ENCODE data around the gene BORCS8.
A peak's percentile ranks its signal among the peaks of the same experiment; 100 is the strongest.
"Not testable (repeated sequence)": the region's sequence is repeated elsewhere in the genome, so short reads cannot be mapped to it uniquely, and the experiment has no call there.

BORCS8 gene

GRCh38 chr19:19148504-19148903, 43.4 kb downstream of the BORCS8 start:
- not testable (repeated sequence) for DNase-seq (ENCODE audit: low spot score)

DNA sequence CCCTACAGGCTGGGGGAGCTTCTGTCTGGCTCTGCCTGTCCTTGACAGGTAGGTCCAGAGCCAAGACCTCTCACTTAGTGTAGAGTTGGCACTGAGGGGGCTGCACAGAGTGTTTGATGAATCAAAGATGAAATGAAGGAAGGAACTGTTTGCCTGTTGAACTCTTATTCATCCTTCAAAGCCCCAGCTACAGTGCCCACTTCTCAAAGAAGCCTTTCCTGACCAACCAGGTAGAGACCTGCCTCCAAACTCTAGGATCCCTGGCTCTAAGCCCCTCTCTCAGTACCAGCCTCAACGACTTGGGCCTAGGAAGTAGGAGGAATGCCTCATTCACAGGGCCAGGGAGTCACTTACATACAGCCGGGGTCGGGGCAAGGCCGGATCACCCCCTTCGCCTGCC, 44.6 kb downstream of the BORCS8 start:
- DNase-seq (ENCODE audit: low spot score) = no peak

- no peak for DNase-seq (ENCODE audit: low spot score)
Observed at GRCh38 chr19:19146865-19147264, 45.1 kb downstream of the BORCS8 start.

DNA sequence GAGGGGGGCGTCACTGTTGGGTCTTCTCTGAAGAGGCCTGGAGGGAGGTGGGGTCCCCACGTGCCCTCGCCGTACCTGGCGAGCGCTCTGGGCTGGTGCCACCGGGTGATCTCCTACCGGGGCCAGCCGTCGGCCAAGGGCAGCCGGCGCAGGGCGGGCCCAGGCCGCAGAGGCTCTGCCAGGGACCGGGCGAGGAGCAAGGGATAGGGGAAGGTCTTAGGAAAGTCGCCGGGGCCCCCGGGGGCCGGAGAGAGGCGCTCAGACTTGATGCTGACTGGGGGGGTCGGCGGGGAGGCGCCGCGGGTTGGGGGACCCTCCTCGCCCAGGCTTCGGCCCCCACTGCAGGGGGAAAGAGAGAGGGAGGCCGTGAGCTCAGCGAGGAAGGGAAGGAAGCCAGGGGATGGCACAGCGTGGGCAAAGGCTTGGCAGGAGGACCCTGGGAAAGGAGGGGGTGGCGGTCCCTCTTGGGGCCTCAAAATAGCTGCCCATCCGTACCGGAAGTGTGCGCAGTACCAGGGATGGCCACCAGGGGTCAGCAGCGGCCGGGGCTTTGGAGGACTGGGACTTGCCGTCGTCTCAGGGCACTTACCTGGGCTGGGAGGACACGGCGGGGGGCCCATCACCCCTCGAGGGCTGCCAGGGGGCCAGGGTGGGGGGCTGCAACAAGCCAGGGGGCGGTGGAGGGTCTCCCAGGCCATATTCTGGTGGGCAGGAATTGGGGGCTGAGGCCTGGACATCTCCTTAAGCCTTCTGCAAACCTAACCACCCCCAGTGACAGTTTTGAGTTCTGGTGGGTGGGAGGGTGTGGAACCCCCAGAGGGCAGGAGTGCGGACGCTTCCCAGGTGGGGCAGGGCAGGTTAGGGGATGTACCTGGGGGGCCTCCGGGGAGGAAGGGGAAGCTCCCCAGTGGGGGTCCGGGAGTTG, 46.0 kb downstream of the BORCS8 start:
- peak; percentile 56 for DNase-seq (ENCODE audit: low spot score)

DNA sequence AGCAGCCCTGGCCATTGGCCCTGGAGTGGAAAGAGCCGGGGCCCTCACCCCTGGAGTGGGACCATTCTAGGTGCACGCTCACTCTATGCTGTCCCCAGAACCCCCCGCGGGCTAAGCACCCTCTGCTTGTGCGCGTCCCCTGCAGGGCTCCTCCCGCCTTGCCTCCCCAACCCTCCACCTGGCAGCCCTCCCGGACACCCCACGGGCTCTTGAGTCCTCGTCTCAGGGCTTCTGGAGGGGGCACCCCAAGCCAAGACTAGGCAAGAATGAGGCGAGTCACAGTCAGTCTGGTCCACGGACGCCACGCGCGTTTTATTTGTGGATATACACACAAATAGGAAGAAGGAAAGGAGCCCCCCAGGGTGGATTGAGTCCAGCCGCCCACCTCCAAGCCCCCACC, 46.7 kb downstream of the BORCS8 start:
- DNase-seq (ENCODE audit: low spot score) = no peak

DNA sequence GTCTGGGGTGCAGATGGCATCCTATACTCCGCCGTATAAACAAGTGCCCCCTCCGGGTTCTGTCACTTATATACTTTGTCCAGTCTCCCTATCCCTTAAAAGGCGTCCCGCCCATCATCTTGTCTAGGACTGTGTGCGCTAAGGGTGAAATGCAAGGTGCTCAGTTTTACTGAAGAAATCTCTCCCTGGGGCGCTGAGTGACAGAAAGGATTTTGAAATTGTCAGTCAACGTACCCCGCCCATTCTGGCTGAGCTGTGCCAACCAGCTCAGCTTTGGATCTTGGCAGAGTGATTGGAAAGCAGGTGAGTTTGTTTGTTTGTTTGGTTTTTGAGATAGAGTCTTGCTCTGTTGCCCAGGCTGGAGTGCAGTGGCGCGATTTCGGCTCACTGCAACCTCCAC, 49.6 kb downstream of the BORCS8 start:
- DNase-seq (ENCODE audit: low spot score) = no peak

GRCh38 chr19:19140476-19140875, 51.5 kb downstream of the BORCS8 start:
- DNase-seq (ENCODE audit: low spot score) = no peak

- no peak for DNase-seq (ENCODE audit: low spot score)
Observed at GRCh38 chr19:19139876-19140229, 52.1 kb downstream of the BORCS8 start.

- DNase-seq (ENCODE audit: low spot score) = peak; percentile 98
Observed at GRCh38 chr19:19138109-19138981, 53.6 kb downstream of the BORCS8 start, which contains the start of gene TMEM161A. Gene TMEM161A (minus strand): TSS chr19:19138478. CDS start chr19:19138428, 50 bp downstream.

GRCh38 chr19:19137556-19138108, 54.3 kb downstream of the BORCS8 start:
- DNase-seq (ENCODE audit: low spot score) = peak; percentile 34

DNA sequence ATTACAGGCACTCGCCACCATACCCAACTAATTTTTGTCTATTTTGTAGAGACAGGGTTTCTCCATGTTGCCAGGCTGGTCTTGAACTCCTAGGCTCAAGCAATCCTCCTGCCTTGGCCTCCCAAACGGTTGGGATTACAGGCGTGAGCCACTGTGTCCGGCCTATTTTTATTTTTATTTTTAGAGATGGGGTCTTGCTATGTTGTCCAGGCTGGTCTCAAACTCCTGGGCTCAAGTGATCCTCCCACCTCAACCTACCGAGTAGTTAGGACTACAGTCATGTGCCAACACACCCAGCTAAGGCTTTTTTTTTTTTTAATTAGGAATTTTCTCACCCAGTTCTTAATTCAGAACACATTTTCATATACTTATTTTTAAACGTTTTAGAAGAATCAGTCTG, 56.2 kb downstream of the BORCS8 start:
- not testable (repeated sequence) for DNase-seq (ENCODE audit: low spot score)

DNA sequence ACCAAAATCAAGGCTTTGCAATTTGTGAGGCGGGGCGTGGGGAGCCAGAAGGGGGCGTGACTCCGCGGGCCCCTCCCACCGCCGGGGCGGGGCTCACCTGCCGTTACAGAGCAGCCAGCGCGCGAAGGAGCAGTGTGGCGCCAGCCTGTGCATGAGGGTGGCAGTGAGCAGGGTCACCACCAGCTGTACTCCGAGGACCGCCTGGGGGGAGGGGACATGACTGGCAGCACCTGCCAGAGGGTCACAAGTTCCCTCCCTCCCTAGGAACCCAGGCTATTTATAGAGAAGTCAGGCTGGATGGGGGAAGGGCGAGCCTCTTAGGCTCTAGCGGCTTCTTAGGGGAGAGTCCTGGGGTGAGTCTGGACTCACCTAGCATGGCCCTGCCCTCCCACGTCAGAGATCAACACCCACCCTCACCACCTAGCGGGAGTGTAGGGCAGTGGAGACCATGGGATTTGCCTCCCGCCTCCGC, 57.2 kb downstream of the BORCS8 start:
- DNase-seq (ENCODE audit: low spot score) = no peak

DNA sequence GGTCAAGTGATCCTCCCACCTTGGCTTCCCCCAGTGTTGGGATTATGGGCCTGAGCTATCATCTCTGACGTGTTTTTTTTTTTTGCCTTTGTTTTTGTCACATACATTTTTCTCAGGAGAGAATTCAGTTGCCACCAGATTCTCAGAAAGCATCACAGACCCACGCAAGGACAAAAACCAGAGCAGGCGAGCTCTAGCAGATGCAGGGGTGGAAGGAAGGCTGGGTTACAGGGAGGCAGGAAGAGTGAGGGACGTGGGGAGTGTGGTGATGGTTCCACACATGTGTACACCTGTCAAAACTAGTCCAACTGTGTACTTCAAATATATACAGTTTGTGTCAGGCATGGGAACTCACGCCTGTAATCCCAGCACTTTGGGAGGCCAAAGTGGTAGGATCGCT, 58.0 kb downstream of the BORCS8 start:
- DNase-seq (ENCODE audit: low spot score) = no peak

DNA sequence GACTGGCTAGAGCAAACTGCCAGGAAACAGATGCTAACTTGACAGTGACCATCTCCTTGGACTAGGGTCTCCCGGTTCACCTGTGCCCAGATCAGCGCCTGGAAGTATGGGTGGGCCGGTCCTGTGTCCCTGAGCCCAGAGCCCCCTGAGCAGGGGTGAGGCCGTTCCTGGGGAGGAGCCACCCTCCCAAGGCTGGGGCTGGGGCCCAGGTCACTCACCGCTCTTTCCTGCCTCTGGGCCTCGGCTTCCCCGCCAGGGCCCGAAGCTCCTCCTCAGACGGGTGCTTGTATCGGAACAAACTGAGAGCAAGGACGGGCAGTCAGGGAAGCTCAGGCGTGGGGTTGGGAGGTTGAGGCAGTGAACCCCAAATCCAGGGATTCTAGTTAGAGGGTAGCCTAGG, 59.0 kb downstream of the BORCS8 start:
- DNase-seq (ENCODE audit: low spot score) = no peak

DNA sequence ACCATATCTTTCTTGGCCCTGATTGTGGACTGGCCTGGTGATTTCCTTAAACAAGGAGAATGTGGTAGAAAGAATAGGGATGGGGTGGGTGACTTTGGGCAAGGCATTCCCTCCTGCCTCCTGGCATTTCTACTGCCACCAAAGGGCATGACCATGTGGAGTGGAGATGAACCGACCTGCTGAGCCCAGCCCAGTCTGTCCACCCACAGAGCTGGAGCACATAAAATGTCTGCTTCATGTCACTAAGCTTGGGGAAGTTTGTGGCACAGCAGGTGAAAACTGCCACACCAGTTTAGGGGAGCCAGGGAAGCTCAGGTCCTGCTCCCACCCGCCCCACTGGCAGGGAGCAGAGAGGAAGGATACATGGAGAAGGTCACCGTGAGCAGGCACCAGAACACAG, 60.0 kb downstream of the BORCS8 start:
- no peak for DNase-seq (ENCODE audit: low spot score)
